ENCODE data around the gene HJURP.

GRCh38 chr2:233824373-233824772 lies 30.0 kb downstream of the HJURP start:
- TF ChIP-seq, protein P1, sequence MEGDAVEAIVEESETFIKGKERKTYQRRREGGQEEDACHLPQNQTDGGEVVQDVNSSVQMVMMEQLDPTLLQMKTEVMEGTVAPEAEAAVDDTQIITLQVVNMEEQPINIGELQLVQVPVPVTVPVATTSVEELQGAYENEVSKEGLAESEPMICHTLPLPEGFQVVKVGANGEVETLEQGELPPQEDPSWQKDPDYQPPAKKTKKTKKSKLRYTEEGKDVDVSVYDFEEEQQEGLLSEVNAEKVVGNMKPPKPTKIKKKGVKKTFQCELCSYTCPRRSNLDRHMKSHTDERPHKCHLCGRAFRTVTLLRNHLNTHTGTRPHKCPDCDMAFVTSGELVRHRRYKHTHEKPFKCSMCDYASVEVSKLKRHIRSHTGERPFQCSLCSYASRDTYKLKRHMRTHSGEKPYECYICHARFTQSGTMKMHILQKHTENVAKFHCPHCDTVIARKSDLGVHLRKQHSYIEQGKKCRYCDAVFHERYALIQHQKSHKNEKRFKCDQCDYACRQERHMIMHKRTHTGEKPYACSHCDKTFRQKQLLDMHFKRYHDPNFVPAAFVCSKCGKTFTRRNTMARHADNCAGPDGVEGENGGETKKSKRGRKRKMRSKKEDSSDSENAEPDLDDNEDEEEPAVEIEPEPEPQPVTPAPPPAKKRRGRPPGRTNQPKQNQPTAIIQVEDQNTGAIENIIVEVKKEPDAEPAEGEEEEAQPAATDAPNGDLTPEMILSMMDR (IDR thresholded peaks at IDR 0.05; ENCODE audit: insufficient read depth, low read length): no peak
- no peak for TF ChIP-seq POLR2AphosphoS5 (IDR thresholded peaks at IDR 0.05; ENCODE audit: low read depth)
- TF ChIP-seq, protein P2, sequence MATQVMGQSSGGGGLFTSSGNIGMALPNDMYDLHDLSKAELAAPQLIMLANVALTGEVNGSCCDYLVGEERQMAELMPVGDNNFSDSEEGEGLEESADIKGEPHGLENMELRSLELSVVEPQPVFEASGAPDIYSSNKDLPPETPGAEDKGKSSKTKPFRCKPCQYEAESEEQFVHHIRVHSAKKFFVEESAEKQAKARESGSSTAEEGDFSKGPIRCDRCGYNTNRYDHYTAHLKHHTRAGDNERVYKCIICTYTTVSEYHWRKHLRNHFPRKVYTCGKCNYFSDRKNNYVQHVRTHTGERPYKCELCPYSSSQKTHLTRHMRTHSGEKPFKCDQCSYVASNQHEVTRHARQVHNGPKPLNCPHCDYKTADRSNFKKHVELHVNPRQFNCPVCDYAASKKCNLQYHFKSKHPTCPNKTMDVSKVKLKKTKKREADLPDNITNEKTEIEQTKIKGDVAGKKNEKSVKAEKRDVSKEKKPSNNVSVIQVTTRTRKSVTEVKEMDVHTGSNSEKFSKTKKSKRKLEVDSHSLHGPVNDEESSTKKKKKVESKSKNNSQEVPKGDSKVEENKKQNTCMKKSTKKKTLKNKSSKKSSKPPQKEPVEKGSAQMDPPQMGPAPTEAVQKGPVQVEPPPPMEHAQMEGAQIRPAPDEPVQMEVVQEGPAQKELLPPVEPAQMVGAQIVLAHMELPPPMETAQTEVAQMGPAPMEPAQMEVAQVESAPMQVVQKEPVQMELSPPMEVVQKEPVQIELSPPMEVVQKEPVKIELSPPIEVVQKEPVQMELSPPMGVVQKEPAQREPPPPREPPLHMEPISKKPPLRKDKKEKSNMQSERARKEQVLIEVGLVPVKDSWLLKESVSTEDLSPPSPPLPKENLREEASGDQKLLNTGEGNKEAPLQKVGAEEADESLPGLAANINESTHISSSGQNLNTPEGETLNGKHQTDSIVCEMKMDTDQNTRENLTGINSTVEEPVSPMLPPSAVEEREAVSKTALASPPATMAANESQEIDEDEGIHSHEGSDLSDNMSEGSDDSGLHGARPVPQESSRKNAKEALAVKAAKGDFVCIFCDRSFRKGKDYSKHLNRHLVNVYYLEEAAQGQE (IDR thresholded peaks at IDR 0.05; ENCODE audit: insufficient replicate concordance, low read depth): no peak
- TF ChIP-seq SPI1 (IDR thresholded peaks at IDR 0.05; ENCODE audit: borderline replicate concordance, low read depth): no peak
